ENCODE measurements around the gene RIPK4.

The RIPK4 gene

GRCh38 chr21:41769111-41769510, 2.3 kb upstream of the RIPK4 start:
- FAIRE-seq (no peak), DNase-seq (ENCODE audit: insufficient read length, low spot score) (no peak)
- TF ChIP-seq POLR2A (IDR thresholded peaks at IDR 0.05; ENCODE audit: low read depth, low read length): no peak

DNA sequence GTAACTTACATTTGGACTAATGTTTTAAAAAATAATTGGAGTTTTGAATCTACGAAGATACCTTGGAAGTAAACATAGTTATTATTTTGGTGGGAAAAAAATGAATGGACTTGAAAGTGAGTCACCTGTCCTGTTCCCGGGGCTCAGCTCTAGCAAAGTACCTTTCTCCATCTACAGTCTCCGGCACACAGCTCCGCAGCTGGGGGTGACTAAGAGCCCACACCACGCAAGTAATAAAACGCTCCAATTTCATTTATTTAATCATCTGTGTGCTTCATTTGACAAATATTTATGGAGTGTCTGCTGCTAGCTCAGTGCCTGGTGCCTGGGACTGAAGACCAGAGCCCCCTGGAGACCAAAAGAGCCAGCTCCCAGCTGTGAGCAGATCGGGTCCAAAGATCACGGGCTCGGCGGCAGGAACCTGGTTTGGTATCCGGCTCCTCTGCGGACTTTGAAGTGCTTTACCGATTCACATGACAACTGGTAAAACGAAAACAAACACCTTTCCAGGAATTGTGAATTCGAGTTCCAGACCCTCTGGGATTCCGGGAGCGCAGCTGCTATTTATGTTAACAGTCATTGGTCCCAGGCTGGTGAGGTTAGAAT, 1.7 kb upstream of the RIPK4 start:
- no peak for TF ChIP-seq POLR2A (IDR thresholded peaks at IDR 0.05; ENCODE audit: low read depth, low read length)
- DNase-seq (ENCODE audit: insufficient read length, low spot score) (peak; percentile 90), FAIRE-seq (no peak)

DNA sequence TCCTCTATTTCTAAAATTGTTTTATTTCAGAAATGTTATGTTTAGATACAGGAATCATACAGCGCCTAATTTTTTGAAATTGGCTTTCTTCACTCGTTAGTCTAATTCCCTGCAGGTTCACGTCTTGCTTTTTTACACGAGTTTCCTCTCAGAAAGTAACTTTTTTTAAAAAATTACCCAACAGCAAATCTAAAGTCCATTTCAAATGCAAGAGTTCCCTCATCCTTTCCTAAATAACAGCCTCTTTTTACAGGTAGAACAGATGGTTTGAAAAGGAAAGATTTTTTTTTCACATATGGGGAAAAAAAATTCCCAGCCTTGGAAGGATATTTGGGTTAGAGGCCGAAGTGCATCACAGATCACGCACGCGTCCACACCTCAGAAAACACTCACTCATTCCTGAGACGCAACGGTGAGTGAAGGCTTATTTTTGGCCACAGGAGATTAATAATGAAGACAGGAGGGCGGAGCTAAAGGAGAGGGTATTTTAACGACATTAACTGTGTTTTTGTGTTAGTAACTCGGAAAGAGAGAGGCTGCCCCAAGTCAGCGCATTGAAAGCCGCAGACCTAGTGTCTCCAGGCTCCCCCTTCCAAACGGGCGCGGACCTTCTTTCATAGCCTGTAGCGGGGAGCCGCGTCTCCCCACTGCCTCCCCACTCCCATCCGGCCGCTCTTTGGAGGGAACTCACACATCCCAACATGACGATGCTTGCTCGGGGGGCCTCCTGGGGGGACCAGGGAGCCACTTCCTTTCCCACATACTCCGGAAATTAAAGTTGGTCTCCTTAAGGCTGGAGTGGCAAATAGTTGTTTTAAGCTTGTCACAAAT, 969 bp upstream of the RIPK4 start:
- peak; percentile 68 for DNase-seq (ENCODE audit: insufficient read length, low spot score)
- TF ChIP-seq POLR2A (IDR thresholded peaks at IDR 0.05; ENCODE audit: low read depth, low read length): no peak
- no peak for FAIRE-seq

DNA sequence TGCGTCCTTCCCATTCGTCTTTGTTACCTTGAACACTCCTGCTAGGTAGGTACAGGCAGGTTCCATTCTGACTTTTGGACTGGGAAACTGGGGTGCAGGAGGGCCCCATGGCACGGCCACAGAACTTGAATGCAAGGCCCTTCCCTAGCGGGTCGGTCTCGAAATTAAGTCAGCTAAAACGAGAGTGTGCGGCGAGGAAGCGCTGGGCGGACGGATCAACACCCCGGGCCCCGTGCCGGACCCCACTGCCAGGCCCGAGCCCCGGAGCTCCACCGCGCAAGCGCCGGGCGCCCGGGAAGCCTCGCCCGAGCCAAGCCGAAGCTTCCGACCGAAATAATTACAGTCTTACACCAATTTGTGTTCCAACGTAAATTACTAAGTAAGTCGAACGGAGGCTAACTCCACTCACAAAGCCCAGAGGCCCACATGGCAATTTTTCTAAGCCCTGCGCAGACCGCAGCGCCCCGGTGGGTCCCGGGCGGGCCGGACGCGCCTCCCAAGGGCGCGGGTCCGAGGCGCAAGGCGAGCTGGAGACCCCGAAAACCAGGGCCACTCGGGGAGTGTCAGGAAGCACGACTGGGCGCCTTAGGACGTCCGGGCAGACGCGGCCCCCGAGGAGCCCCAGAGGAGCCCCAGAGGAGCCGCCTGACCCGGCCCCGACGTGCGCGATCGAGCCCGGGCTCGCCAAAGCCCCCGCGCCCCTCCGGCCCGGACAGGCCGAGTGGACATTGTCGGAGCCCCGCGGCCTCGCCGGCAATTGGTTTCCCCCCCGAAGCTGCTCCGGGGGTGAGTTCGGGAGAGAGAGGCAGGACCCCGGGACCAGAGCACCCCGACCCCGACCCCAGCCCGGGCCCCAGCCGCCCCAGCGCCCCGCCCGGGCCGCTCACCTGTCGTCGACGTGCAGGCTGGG, 624 bp downstream of the RIPK4 start:
- FAIRE-seq (no peak), DNase-seq (ENCODE audit: insufficient read length, low spot score) (no peak)
- TF ChIP-seq POLR2A (IDR thresholded peaks at IDR 0.05; ENCODE audit: low read depth, low read length): no peak

DNA sequence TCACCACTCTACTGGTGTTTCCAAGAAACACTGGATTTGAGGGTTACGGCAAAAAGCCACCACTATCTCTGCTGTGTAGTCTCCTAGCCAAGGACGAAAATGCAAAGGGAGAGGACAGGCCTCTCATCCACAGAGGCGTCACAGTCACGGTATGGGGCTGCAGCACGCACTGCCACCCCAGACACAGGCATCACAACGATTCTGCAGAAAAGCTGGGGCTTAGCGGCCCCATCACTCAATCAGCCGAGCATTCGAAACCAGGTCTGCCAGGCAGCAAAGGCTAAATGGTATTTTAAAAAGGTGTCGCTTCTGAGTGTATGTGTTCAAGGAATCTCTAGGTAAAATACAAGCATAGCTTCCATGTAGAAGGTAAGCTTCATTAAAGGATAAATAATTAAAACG, 1.4 kb downstream of the RIPK4 start:
- no peak for DNase-seq (ENCODE audit: insufficient read length, low spot score)
- no peak for TF ChIP-seq POLR2A (IDR thresholded peaks at IDR 0.05; ENCODE audit: low read depth, low read length)
- no peak for FAIRE-seq

DNA sequence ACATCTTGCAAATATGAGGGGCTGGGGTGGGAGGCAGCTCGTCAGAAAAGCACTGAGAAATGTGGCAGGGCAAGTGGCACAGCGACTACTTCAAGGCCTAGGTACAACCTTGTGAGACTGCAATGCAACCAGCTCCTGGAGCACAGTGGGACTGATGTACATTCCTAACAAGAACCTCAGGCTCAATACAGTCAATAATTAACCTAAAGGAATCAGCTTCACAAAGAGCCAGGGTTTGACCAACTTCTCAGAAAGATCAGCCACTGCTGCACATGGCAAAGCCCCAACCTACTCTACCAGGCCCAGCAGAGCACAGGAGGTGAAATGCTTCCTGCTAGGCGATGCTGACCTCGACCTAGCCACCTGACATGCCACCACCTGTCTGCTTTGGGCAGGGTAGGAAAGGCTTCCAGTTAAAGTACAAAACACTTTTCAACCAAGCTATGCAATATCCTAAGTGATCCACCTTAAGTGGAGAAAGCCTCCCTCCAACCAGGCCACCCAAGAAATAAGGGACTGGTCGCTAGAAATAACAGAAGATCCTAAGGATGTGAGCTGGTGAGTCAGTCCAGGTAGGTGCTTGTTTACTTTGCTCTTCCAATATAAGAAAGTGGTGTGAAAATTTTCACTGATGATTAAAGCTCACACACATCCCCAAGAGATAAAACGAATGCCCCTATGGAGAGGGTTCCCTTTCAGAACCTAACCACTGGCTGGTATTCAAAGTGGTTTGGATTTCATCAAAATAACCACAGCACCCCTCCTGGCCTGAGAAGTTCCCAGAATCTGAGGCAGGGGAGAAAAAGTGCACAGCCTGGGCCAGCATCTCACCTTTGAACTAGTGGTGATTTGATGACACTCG, 2.1 kb downstream of the RIPK4 start:
- no peak for TF ChIP-seq POLR2A (IDR thresholded peaks at IDR 0.05; ENCODE audit: low read depth, low read length)
- no peak for FAIRE-seq

DNA sequence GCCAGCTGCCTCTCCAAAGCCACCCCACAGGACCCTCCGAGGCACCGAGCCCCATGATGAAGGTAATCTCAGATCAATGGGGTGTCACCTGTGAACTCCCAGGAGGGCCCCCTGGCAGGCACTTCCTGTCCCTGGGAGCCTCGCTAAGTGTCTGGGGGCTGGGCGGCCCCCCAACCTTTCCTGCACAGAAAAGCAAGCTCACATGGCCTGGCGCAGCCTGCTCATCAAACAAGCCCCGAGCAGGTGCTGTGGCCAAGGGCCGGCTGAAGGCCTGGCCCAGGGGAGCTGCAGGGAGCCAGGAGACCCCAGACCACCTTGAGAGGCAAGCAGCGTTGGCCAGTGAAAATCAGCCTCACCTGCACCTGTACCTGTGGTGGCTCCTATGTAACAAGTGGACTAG, 2.9 kb downstream of the RIPK4 start:
- FAIRE-seq (no peak), DNase-seq (ENCODE audit: insufficient read length, low spot score) (no peak)
- no peak for TF ChIP-seq POLR2A (IDR thresholded peaks at IDR 0.05; ENCODE audit: low read depth, low read length)

More for the DNA sequence above, 2.1 kb downstream of the RIPK4 start:
- no peak for DNase-seq (ENCODE audit: insufficient read length, low spot score)

GRCh38 chr21:41763398-41763931, 3.4 kb downstream of the RIPK4 start:
- no peak for TF ChIP-seq POLR2A (IDR thresholded peaks at IDR 0.05; ENCODE audit: low read depth, low read length)
- FAIRE-seq (no peak), DNase-seq (ENCODE audit: insufficient read length, low spot score) (no peak)

- FAIRE-seq: no peak
- no peak for DNase-seq (ENCODE audit: insufficient read length, low spot score)
- TF ChIP-seq POLR2A (IDR thresholded peaks at IDR 0.05; ENCODE audit: low read depth, low read length): no peak
These were observed 4.1 kb downstream of the RIPK4 start for GRCh38 chr21:41762753-41763152.

GRCh38 chr21:41761934-41762635, 4.8 kb downstream of the RIPK4 start:
- DNase-seq (ENCODE audit: insufficient read length, low spot score) (no peak), FAIRE-seq (no peak)
- no peak for TF ChIP-seq POLR2A (IDR thresholded peaks at IDR 0.05; ENCODE audit: low read depth, low read length)

DNA sequence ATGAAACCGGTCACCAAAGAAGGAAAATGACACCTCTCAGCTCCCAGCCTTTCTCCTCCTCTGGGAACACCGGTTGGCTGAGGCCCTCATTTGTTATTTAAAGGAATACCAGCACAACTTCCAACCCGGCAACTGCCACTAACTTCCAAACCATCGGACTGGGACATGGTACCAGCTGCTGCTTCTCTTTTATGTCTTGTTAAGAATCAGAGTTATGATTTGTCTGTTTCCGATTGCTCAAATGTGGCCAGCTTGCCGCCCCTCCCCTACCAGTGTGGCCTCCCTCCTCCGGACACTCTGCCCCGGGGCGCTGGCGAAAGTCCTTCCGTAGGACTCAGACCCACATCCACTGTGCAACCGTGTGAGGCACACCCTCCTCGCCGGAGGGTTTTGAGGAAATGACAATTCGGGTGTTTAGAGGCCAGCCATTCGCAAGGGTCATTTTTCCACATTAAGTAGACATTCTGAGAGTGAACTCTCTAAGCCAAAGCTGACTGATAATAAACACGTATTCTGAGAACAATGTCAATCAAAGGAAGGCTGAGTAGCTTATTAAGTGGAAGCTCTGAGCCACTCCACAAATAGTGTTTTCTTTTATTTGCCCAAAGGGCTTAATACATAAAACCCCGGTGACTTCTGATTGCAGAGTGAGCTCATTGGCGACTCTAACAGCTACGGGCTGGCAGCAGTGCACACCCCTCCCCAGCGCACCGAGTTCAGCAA, 5.5 kb downstream of the RIPK4 start:
- TF ChIP-seq POLR2A (IDR thresholded peaks at IDR 0.05; ENCODE audit: low read depth, low read length): no peak
- DNase-seq (ENCODE audit: insufficient read length, low spot score) (peak; percentile 84), FAIRE-seq (no peak)

GRCh38 chr21:41760411-41760810, 6.4 kb downstream of the RIPK4 start:
- no peak for FAIRE-seq

More at GRCh38 chr21:41760411-41760810, 6.4 kb downstream of the RIPK4 start:
- no peak for TF ChIP-seq POLR2A (IDR thresholded peaks at IDR 0.05; ENCODE audit: low read depth, low read length)
- DNase-seq (ENCODE audit: insufficient read length, low spot score): no peak

All from H54 (cell line).